ENCODE results near the gene NRG4.
"Not testable (repeated sequence)": the region's sequence is repeated elsewhere in the genome, so short reads cannot be mapped to it uniquely, and the experiment has no call there.

Gene NRG4, protein sequence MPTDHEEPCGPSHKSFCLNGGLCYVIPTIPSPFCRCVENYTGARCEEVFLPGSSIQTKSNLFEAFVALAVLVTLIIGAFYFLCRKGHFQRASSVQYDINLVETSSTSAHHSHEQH

DNA sequence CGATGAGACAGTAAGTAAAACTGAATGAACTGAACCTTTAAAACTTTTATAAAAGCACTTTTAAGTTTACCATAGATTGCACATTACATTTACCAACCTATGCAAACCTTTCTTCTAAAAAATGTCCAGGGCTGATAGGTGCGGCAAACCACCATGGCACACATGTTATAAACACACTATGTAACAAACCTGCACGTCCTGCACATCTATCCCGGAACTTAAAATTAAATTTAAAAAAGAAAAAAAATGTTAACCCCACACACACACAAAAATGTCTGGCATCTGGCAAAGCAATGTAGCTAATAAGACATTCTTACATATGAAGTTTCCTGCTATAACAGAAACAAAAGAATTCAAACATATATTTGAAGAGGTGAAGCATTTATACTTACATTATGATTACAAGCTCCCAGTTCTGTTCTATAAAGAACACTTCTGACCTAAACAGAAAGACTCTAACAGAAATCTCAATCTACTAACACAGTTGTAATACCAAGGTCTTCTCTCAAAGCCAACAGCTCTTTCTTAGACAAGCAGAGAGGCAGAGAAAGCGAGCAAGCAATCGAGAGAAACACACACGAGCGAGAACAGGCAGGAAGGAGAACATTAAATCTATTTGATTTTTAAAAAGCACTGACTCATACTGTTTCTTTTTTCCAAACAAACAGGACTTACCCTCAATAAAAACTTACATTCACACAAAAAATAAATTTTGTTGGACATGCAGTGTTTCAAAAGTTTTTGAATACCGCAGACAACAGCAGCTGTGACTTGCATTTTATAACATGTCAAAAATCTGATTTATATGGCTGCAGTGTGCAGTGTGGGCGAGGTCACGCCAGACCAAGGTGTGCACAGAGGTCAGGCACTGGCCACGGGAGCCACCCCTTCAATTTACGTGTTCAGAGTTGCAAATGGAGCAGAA, at the start of gene NRG4:
TSS of gene NRG4 (minus strand) at position 798 of the 925 bp plus-strand sequence. CDS start 1,194 bp downstream, outside the sequence.
- no peak for DNase-seq

DNA sequence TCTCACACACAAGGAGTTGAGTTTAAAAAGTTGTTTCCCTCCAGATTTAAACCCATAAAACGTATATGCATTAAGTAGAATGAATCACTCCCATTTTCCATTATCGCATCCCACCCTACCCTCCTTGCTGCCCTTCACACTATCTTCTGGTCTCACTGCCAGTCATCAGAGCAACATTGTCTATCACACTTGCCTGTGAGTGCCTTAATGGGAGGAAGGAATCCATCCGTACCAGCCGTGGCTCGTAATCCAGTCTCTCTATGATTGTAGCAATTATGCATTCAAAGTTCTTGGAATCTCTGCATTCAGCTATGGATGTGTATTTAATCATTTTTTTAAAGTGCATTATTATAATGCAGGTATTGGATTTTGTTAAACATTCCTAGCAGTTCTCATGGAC, 49.5 kb upstream of the NRG4 start:
- DNase-seq = no peak

DNA sequence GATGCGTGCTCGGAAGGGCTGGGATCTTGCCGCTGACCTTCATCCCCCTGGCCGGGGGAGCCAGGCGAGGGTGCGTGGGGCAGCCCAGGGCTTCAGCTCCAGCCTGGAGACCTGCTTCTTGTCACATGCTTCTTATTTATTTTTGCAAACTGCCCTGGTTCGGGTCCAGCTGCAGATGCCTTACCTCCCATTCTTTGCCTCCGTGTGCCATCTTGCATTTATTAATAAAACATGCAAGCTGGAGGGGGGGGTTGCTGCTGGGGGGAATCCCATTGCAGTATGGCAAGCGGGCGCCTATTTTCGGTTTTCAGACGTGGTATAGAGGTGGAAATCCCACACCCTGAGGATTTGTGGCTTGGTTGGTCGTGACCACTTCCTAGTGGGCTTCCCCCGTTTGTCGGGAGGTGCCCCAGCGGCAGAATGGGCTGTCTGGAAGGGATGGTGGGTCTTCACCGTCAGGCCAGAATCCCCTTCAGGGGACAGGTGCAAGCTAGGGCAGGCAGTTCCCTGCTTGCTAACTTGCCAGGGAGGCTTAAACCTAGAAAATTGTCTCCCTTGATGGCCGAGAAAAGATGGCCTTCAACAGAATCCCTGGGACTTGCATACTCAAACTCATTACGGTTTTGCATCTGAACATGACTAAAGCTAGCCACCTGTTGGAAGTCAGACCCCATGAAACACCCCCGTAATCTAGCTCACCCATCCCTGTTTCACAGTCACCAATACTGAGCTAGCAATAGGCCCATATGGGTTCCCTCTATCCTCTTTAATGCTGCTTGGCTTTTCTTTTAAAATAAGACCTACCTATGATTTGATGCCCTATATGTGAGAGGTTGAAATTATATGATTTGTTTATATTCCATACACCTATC, 48.1 kb upstream of the NRG4 start:
- no peak for DNase-seq

DNA sequence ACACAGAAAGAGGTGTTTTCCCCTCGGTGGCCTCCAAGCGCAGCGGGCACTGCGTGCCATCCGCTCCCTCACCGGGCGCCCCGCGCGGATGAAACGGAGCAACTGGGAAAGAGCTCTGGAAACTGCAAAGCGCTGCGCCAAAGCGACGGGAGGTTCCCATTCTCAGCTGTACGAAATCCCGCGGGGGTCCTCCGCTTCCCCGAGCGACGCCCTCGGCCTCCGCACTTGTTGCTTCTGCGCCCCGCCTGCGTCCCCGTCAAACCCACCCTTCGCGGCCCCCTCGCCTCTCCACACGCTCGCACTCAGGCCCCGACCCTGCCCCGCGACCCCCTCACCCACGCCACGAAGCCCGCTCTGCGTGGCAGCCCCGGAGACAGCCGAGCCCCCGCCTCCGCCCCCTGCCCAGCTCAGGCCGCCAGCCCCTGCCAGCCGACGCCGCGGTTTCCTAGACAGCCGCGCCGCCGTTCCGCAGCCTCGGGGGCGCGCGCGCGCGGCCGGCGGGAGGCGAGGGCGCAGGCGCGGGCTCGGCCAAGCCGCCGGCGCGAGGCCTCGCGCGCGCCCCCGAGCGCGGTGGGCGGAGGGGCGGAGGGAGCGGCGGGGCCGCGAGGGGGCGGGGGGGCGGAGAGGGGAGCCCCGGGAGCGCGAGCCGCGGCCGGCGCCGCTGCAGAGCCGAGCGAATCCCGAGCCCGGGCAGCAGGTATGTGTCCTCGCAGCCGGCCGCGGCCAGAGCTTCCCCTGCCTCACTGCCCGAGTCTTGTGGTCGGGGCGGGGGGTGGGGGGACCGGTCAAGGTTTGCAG, 47.3 kb upstream of the NRG4 start, which contains the start of gene TMEM266:
TSS of gene TMEM266 (plus strand) at position 666 of the 798 bp plus-strand sequence. CDS start 74,279 bp downstream, outside the sequence.
- peak in 1 of 2 experiments; percentile 12 for DNase-seq

DNA sequence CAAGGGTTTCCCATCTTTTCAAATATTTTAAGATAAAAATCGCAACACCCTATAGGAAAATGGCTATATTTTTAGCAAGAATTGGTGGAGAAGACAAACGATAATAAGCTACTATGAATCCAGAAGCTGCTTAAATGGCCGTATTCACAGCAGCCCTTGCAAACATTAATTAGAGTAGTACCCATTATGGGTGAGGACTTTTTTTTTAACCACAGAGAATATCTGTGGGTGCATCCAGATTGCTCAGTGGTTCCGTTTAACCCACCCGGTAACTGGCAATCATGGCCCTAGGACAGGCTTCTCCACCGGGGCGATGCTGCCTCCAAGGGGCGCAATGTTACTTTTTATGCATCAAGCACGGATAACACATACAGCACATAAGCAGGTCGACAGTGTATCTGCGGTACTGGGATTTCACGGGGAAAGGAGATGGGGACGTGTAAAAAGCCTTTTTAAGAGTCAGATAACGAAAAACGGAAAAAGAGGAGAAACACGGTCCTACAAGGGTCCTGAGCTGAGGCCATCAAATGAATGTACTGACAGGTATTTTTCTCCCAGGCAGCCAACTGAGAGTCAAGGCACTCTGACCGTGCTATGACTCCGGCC, 46.6 kb upstream of the NRG4 start:
- peak in 1 of 2 experiments; percentile 36 for DNase-seq

DNA sequence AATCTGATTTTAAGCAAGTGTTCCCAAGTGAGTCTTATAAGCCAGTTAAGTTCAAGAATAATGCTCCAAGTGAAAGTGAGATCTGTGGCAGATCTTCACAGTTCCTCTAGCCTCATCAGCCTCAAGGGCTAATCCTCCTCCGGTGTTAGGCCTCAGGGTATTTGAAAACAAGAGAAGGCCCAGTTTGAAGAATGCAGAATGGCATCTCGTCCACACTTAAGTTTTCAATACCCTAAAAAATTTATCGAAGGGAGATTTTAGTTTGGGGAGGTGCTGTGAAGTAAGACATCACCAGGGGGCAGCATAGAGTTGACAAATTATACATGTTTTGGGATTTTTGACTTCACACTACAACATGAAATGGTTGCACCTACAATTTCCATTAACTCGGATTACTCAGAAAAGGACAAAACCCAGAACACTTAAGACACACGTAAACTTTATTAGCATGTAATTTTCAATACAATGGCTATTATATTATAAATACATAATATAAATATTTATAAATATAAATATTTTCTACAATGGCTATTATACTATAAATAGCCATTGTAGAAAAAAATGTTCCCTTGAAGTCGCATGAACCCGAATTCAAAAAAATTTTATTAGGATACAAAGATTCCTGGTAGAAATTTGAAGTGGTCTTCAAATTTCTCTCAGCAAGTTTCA, 45.2 kb upstream of the NRG4 start:
- DNase-seq = peak in 1 of 2 experiments; percentile 52

DNA sequence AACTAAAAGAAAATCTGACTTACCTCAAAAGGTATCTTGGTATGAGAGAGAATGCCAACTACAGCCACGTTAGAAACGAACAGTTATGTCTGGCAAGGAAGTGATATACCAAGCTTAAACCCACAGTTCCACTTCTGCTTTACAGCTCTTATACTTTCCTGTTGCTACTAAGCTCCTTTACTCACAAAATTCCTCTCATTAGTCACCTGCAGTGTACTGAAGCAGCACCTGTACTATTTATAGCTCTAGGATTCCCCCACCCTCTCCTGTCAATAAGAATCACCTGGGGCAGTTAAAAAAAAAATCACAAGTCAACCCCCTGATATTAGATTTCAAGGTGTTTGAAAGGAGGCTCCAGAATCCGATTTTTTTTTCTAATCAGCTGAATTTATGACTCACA, 44.7 kb upstream of the NRG4 start:
- no peak for DNase-seq

DNA sequence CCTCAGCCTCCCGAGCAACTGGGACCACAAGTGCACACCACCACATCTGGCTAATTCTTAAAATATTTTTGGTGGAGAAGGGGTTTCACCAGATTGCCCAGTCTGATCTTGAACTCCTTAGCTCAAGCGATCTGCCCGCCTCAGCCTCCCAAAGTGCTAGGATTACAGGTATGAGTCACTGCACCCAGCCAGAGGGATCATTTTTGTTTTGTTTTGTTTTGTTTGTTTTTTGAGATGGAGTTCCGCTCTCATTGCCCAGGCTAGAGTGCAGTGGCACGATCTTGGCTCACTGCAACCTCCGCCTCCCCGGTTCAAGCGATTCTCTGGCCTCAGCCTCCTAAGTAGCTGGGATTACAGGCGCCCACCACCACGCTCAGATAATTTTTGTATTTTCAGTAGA, 42.0 kb upstream of the NRG4 start:
- DNase-seq = not testable (repeated sequence)

DNA sequence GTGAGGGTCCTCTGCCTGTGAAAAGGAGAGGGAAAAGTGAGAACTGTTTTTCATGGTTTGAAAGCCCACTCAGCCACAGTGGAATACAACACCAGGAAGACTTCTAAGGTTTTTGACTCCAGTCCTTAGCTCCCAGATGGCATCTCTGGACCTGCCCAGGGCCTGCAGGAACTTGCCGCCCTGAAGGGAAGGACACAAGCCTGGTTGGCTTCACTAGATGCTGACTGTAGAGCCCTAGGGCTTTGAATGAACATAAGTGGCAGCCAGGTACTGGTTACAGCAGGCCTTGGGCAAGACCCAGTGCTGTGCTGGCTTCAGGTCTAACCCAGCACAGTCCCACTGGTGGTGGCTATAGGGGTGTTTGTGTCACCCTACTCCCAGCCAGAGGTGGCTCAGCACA, 26.3 kb upstream of the NRG4 start:
- no peak for DNase-seq

DNA sequence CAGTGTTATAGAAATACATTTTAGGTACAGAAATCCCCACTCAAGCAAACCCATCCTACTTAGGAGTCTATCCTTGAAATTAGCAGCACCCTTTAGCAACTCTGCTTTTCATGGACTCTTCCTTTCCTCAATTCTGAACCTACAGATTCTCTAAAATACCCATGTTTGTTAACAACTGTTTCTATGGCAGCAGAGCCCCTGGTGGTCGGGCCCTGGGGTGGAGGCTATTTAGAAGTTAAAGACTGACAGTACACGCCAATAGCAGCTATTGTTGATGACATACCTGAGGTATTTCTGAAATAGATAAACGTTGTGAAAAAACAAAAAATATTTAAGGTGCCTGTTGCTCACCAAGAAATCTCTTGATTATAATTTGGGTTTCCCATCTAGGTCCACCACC, 23.4 kb upstream of the NRG4 start:
- no peak for DNase-seq

DNA sequence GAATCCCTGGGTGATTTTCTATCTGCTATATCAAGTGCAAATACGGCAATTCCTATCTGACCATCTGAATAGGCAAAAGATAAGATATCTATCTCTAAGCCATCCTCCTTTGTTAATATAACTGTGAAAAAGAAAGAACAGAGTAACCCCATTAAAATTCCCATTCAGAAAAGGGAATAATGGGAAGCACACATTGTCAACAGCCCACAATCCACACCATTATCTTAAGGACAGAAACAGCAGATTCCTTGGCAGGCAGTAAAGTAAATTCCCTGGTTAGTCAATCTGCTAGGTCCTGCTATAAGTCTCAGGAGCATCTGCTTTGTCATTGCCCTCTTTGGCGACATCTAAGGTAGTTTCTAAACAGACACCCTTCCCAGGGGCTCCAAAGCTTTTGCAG, 21.9 kb upstream of the NRG4 start:
- DNase-seq = no peak

DNA sequence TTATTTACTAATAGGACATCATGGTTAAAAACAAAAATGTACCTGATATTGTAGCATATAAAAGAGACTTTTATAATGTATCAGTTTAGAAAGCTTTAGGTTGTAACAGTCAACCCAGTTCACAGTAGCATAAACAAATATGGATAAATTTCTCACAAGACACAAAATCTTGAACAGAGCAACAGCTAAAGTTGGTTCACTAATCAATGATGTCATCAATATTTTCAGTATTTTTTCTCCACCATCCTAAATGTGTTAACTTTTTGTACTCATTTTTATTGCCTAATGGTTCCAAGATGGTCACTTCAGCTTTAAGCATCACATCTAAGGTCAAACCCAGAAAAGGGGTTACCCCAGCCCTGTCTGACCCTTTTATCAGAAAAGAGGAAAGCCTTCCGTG, 21.2 kb upstream of the NRG4 start:
- DNase-seq = no peak

DNA sequence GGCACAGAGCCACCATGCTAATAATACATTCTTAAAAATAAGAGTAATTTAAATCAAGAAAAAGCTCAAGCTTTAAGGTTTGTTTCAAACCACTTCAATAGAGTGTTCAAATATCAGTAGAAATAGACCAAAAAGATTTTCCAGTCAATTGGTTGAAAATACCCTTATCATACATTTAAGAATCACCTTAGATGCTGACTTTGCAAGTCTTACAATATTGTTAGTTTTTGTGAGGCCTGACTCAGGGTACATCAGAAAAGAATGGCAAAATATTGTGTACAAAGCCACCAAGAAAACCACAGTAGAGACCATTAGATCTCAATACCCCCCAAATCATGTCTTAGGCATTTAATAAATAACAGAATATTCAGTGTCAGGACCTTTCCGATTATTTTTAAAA, 19.8 kb upstream of the NRG4 start:
- DNase-seq = no peak

DNA sequence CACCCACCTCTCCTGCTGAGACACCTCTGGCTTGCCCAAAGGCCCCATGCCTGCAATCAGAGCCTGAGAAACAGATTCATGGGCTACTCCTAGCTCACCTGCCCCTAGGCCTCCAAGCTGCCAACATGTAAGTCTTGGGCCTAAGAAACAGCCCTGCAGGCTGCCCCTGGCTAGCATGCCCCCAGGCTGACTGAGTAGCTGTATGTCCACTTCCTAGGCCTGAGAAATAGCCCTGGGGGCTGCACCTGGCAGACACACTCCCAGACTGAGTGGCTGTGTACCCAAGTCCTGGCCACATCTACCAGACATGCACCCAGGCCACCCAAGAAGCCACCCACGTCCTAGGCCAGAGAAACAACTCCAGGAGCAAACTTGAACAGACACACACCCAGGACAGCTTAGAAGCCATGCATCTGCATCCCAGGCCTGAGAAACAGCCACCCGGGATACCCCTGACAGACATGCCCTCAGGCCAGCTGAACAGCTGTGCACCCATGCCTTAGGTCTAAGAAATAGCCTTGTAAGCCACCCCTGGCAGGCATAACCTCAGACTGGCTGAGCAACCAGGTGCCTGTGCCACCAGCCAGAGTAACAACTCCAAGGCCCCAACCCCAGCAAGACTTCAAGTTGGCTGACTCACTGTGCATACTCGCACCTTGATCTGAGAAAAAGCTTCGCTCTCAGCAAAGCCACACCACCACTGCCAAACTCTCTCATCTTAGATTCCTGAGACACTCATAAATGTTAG, 12.0 kb upstream of the NRG4 start:
- no peak for DNase-seq

DNA sequence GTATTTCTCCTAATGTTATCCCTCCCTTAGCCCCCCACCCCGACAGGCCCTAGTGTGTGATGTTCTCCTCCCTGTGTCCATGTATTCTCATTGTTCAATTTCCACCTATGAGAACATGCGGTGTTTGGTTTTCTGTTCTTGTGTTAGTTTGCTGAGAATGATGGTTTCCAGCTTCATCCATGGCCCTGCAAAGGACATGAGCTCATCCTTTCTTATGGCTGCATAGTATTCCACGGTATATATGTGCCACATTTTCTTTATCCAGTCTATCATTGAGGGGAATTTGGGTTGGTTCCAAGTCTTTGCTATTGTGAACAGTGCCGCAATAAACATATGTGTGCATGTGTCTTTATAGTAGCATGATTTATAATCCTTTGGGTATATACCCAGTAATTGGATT, 1.2 kb upstream of the NRG4 start:
- DNase-seq = not testable (repeated sequence)

DNA sequence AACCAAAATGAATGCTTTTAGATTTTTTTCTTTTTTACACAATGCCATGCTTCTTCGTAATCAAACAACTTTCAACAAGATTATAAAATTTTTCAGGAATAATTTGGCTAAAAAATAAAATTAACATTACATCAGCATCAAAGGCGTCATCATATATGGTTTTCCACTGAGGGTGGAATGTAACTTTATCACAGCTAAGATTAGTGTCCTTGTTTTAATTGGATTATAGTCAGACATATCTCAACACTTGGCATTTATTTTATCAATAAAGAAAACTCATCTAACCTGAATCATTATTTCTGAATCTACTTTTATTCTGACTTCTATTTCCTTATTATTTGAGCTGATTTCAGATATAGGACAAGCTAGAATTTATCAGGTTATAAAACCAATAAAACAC, 1.6 kb downstream of the NRG4 start:
- no peak for DNase-seq

DNA sequence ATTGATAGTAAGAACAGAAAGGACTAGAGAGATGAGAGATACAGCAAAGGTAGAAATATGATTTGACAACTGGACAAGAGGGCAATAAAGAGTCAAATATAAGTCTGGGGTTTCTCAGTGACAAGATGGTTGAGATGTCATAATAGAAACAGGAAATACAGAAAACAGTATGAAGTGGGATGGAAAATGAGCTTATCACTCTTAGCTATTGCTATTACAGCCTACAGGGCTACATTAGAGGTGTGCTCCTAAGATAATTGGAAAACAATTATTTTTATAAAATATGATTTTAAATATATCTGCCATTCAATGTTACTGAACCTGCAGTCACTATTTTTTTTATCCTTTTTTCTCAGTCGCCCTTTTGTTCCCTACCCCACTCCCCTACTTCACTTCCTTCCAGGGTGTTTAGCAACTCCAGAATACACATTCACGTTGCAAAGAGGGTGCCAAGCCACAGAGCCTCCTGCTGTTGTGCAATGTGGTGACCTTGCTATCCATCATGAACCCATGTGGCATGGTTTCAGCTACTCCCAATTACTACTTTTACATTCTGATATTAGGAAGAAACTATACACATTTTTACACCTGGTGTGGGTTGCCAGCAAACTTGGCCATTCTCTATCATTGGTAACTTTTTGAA, 6.0 kb downstream of the NRG4 start:
- no peak for DNase-seq

DNA sequence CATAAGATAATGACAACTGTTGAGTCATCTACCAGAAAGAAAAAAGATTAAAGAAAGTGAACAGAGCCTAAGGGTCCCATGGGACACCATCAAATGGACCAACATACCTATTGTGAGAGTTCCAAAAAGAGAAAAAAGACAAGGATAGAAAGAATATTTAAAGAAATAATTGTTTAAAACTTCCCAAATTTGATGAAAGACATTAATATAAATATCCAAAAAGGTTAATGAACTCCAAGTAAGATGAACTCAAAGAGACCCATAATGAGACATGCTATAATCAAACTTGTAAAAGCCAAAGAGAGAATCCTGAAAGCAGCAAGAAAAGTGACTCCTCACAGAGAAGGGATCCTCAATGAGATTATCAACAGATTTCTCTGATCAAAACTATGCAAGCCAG, 8.9 kb downstream of the NRG4 start:
- no peak for DNase-seq

DNA sequence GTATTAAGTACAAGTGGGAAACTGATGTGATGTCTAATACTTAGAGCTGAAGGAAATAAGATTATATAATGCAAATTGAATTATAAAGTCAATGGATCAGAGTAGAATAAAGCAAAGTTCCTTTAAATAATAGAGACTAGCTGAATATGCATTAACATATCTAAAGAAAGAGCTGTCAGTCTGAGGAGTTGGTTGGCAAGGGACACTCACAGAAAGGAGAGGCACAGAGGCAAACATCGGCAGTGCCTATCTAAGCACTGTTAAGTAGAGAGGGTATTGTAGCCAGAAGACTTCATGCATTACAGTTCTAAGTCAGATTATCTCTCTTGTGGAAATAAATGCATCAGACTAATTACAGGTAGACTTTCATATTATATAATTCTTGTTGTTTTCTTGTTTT, 16.6 kb downstream of the NRG4 start:
- no peak for DNase-seq

DNA sequence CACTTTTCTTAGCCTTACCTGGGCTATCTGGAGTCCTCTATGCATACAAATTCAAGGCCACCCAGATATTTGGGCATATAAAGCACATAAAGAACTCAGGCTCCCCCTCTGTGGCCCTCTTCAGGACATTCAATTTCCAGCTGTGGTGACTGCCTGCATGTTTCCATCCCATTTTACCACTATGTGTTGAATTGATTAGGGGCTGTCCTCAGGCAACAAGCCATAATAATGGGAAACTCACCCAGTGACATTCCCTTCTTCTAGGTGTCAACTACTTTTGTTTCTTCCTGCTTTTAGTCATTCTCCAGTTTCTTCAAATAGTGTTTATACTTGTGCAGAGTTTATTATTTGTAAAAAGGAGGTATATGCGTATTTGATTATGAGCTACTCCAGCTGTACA, 18.0 kb downstream of the NRG4 start:
- DNase-seq = no peak

All from SW 1271 (cell line).